HepG2 (cell line): ENCODE data around the gene STIMATE. TPM values are rescaled to one million over a fixed set of nuclear protein-coding genes. Genes with fewer than 3 reads are reported as not detected.

Experiments
- ATF2 ChIP-seq: sonication (generic); formaldehyde crosslinking; IDR thresholded peaks from 2 replicates; pipeline ENCODE4 v1.4.0; 2020; ENCODE audit warnings: missing genetic modification reagents
- CEBPB ChIP-seq: IDR thresholded peaks from 2 replicates; pipeline ENCODE4 v1.6.1; 2011; ENCODE audit warnings: low read depth, low read length, improper control_type of control experiment, borderline replicate concordance
- CEBPG ChIP-seq: IDR thresholded peaks from 2 replicates; pipeline ENCODE4 v1.6.1; 2016
- DPF2 ChIP-seq: sonication (generic); formaldehyde crosslinking; IDR thresholded peaks from 2 replicates; pipeline ENCODE4 v1.4.0; 2020; ENCODE audit warnings: mild to moderate bottlenecking, low read depth, missing genetic modification reagents, borderline replicate concordance
- ELF1 ChIP-seq: sonication (generic); formaldehyde crosslinking; IDR thresholded peaks from 2 replicates; pipeline ENCODE4 v1.4.0; 2020; ENCODE audit warnings: missing genetic modification reagents
- ELF3 ChIP-seq: IDR thresholded peaks from 2 replicates; pipeline ENCODE4 v1.6.1; 2016; ENCODE audit warnings: missing genetic modification reagents, missing compliant biosample characterization
- FOXP4 ChIP-seq: sonication (generic); formaldehyde crosslinking; IDR thresholded peaks from 2 replicates; pipeline ENCODE4 v1.4.0; 2020; ENCODE audit warnings: missing genetic modification reagents
- GABPB1 ChIP-seq: IDR thresholded peaks from 2 replicates; pipeline ENCODE4 v1.6.1; 2016; ENCODE audit warnings: mild to moderate bottlenecking, missing genetic modification reagents, moderate library complexity, missing compliant biosample characterization
- GATAD2A ChIP-seq: IDR thresholded peaks from 2 replicates; pipeline ENCODE4 v1.6.1; 2016
- HNF4G ChIP-seq, 2 experiments: sonication (generic) in 1 of 2; formaldehyde crosslinking in 1 of 2; IDR thresholded peaks; 2 replicates each; pipeline versions ENCODE4 v1.4.0 to v1.6.1; 2011 to 2020; ENCODE audit warnings: borderline replicate concordance in 2 of 2, low read depth in 2 of 2, mild to moderate bottlenecking in 2 of 2, low read length in 1 of 2, missing genetic modification reagents in 1 of 2, moderate library complexity in 1 of 2
- HNRNPL ChIP-seq: fragments of 200-400 bp; formaldehyde crosslinking; IDR thresholded peaks from 2 replicates; pipeline ENCODE4 v1.6.1; 2017; ENCODE audit warnings: mild to moderate bottlenecking, low read depth, low read length
- NFIB ChIP-seq: sonication (generic); formaldehyde crosslinking; IDR thresholded peaks from 2 replicates; pipeline ENCODE4 v1.9.0; 2021; ENCODE audit warnings: missing genetic modification reagents, mild to moderate bottlenecking, borderline replicate concordance
- SP140L ChIP-seq: sonication (generic); formaldehyde crosslinking; IDR thresholded peaks from 2 replicates; pipeline ENCODE4 v1.4.0; 2020; ENCODE audit warnings: missing genetic modification reagents, borderline replicate concordance
- SP5 ChIP-seq: IDR thresholded peaks from 2 replicates; pipeline ENCODE4 v1.6.1; 2016; ENCODE audit warnings: low read depth, borderline replicate concordance
- SRY ChIP-seq: sonication (generic); formaldehyde crosslinking; IDR thresholded peaks from 2 replicates; pipeline ENCODE4 v1.8.0; 2022; ENCODE audit warnings: mild to moderate bottlenecking, missing genetic modification reagents
- ZMYM2 ChIP-seq: sonication (generic); formaldehyde crosslinking; IDR thresholded peaks from 2 replicates; pipeline ENCODE4 v1.8.0; 2022; ENCODE audit warnings: mild to moderate bottlenecking, missing genetic modification reagents
- ZMYM4 ChIP-seq: sonication (generic); formaldehyde crosslinking; IDR thresholded peaks from 2 replicates; pipeline ENCODE4 v1.8.1; 2023; ENCODE audit warnings: mild to moderate bottlenecking, missing genetic modification reagents
- ZNF263 ChIP-seq: sonication (generic); formaldehyde crosslinking; IDR thresholded peaks from 2 replicates; pipeline ENCODE4 v1.4.0; 2020; ENCODE audit warnings: missing genetic modification reagents
- ZNF557 ChIP-seq: sonication (generic); formaldehyde crosslinking; IDR thresholded peaks from 2 replicates; pipeline ENCODE4 v1.4.0; 2020; ENCODE audit warnings: missing genetic modification reagents
- ZNF574 ChIP-seq: sonication (generic); formaldehyde crosslinking; IDR thresholded peaks from 2 replicates; pipeline ENCODE4 v1.4.0; 2020; ENCODE audit warnings: missing genetic modification reagents
- ZNF607 ChIP-seq: sonication (generic); formaldehyde crosslinking; IDR thresholded peaks from 2 replicates; pipeline ENCODE4 v1.5.1; 2020; ENCODE audit warnings: missing genetic modification reagents, mild to moderate bottlenecking, borderline replicate concordance
- ZNF629 ChIP-seq: sonication (generic); formaldehyde crosslinking; conservative IDR thresholded peaks from 2 replicates; pipeline ENCODE4 v1.5.0; 2020; ENCODE audit warnings: missing genetic modification reagents
- ZNF75D ChIP-seq: sonication (generic); formaldehyde crosslinking; IDR thresholded peaks from 2 replicates; pipeline ENCODE4 v1.8.1; 2023; ENCODE audit warnings: missing genetic modification reagents, mild to moderate bottlenecking, borderline replicate concordance
- ZNF775 ChIP-seq: sonication (generic); formaldehyde crosslinking; IDR thresholded peaks from 2 replicates; pipeline ENCODE4 v1.4.0; 2020; ENCODE audit warnings: missing genetic modification reagents, mild to moderate bottlenecking, moderate library complexity, borderline replicate concordance
- polyA plus RNA-seq, 8 experiments: library from polyadenylated mRNA; depleted of rRNA in 3 of 8; stranded (reverse) in 7 of 8; unstranded in 1 of 8; fragments of >200 nt; fragmentation: Illumina TruSeq in 4 of 8; extraction: Trizol in 4 of 8; gene quantifications; 2 replicates each; pipeline versions ENCODE4 v1.2.1 to v1.2.3, GENCODE V29; 2011 to 2016; ENCODE audit warnings: low read depth in 4 of 8, missing spikeins in 1 of 8, mixed read lengths in 1 of 8; ENCODE audit not compliant: insufficient read depth in 1 of 8
- total RNA-seq, 5 experiments: library from RNA; depleted of rRNA; stranded (reverse); fragments of >200 nt; fragmentation: Illumina TruSeq; extraction: Trizol; gene quantifications; 2 replicates each; pipeline ENCODE4 v1.2.3, GENCODE V29; 2016; ENCODE audit warnings: low read depth in 1 of 5

Gene STIMATE
- total and polyA plus RNA-seq, 2 of the 13 experiments (the other 11 are each of a cell fraction or from before 2014, with no cell fraction given) = 5.7 to 11.7 TPM

GRCh38 chr3:52811452-52812011 is 85.8 kb downstream of the STIMATE start (continued):
- TF ChIP-seq HNF4G (IDR thresholded peaks at IDR 0.05; ENCODE audit: borderline replicate concordance, low read depth, low read length) (peak; percentile 68; the same call in 1 of the 2 replicates), HNF4G (CRISPR knock-in tag; IDR thresholded peaks at IDR 0.05; ENCODE audit: borderline replicate concordance, low read depth) (0 out of 2 replicates have a peak, but pooled peaks have one; percentile 46), ZNF557 (CRISPR knock-in tag) (0 out of 2 replicates have a peak, but pooled peaks have one; percentile 79), GATAD2A (peak; percentile 33; the same call in 1 of the 2 replicates), ZNF75D (CRISPR knock-in tag) (no peak), ZMYM4 (peak; percentile 39; the same call in 1 of the 2 replicates), ZMYM2 (CRISPR knock-in tag) (peak; percentile 60; the same call in 1 of the 2 replicates), GABPB1 (CRISPR knock-in tag) (0 out of 2 replicates have a peak, but pooled peaks have one; percentile 24), FOXP4 (0 out of 2 replicates have a peak, but pooled peaks have one; percentile 17), ATF2 (CRISPR knock-in tag) (no peak), ZNF629 (CRISPR knock-in tag) (no peak), SP5 (CRISPR knock-in tag) (peak; percentile 29; the same call in 1 of the 2 replicates), SP140L (CRISPR knock-in tag) (no peak), ZNF607 (no peak), NFIB (CRISPR knock-in tag) (0 out of 2 replicates have a peak, but pooled peaks have one; percentile 51), ZNF574 (CRISPR knock-in tag) (0 out of 2 replicates have a peak, but pooled peaks have one; percentile 32), ELF1 (CRISPR knock-in tag) (peak; percentile 34; the same call in 1 of the 2 replicates), CEBPB (peak; percentile 29; the same call in 1 of the 2 replicates), DPF2 (no peak), ELF3 (CRISPR knock-in tag) (peak; percentile 52; the same call in 1 of the 2 replicates), CEBPG (peak; percentile 64; the same call in 1 of the 2 replicates), SRY (no peak), ZNF263 (CRISPR knock-in tag) (peak; percentile 87), ZNF775 (no peak), HNRNPL (0 out of 2 replicates have a peak, but pooled peaks have one; percentile 40)
